Lung (tissue), 12 donors: ENCODE measurements around the gene ZSCAN2. TPM values are rescaled to one million over a fixed set of nuclear protein-coding genes. Genes with fewer than 3 reads are reported as not detected.

Experiments used
- ATAC-seq: fragments of 200-7000 bp; cut with Tn5 transposase; one replicate; pipeline ENCODE4 v1.9.1; 2020; ENCODE audit warnings: moderate number of reproducible peaks; ENCODE audit not compliant: insufficient read depth, low FRiP score
- DNase-seq, 3 donors: peaks; one replicate each; pipeline ENCODE4 v3.0.0-alpha.2; 2013 to 2017
- H3K27ac ChIP-seq, 2 donors: one replicate each; pipeline ENCODE4 v1.5.1; 2013; ENCODE audit warnings: mild to moderate bottlenecking in 2 of 2, moderate library complexity in 2 of 2, control low read depth in 1 of 2, inconsistent platforms in 1 of 2, low read depth in 1 of 2, low read length in 1 of 2
- H3K27me3 ChIP-seq, 3 donors: one replicate each; pipeline ENCODE4 v1.5.1; 2013; ENCODE audit warnings: low read length in 2 of 3; ENCODE audit not compliant: control insufficient read depth in 3 of 3, insufficient read depth in 3 of 3
- H3K36me3 ChIP-seq, 4 donors: one replicate each; pipeline ENCODE4 v1.5.1; 2013; ENCODE audit warnings: low read length in 4 of 4, mild to moderate bottlenecking in 1 of 4, moderate library complexity in 1 of 4; ENCODE audit not compliant: control insufficient read depth in 4 of 4, insufficient read depth in 4 of 4
- H3K4me1 ChIP-seq, 5 donors: one replicate each; pipeline ENCODE4 v1.5.1; 2013; ENCODE audit warnings: low read length in 5 of 5, mild to moderate bottlenecking in 2 of 5, moderate library complexity in 1 of 5; ENCODE audit not compliant: control insufficient read depth in 5 of 5, insufficient read depth in 5 of 5
- H3K4me3 ChIP-seq: one replicate; pipeline ENCODE4 v1.5.1; 2013; ENCODE audit warnings: mild to moderate bottlenecking, control low read depth, moderate library complexity
- H3K9ac ChIP-seq, 2 donors: one replicate each; pipeline ENCODE4 v1.5.1; 2013; ENCODE audit warnings: low read length in 2 of 2, control low read depth in 1 of 2; ENCODE audit not compliant: insufficient read depth in 1 of 2
- H3K9me3 ChIP-seq, 4 donors: one replicate each; pipeline ENCODE4 v1.5.1; 2013; ENCODE audit warnings: low read length in 3 of 4, mild to moderate bottlenecking in 1 of 4, moderate library complexity in 1 of 4; ENCODE audit not compliant: control insufficient read depth in 4 of 4, insufficient read depth in 3 of 4
- CTCF ChIP-seq: IDR thresholded peaks from 2 replicates; pipeline ENCODE4 v1.5.1; 2012; ENCODE audit warnings: mild to moderate bottlenecking; ENCODE audit errors: control extremely low read depth, extremely low read depth
- WGBS, 2 donors: extraction: QIAGEN DNeasy Blood & Tissue Kit; methylation state at CpG; one replicate each; pipeline ENCODE4 v1.1.7; 2013; 5-methylcytosine and 5-hydroxymethylcytosine counted together
- polyA plus RNA-seq, 2 donors: library from polyadenylated mRNA; stranded (reverse); fragments of 200-250 nt; gene quantifications; one replicate each; pipeline ENCODE4 v1.2.1, GENCODE V29; 2013
- total RNA-seq, 2 donors: library from RNA; depleted of rRNA in 1 of 2; stranded (reverse); fragments of >200 nt in 1 of 2; gene quantifications; one replicate each; pipeline ENCODE4 v1.2.1, GENCODE V29; 2014 to 2021
- donor health status: control.
- donor health status: control.
- donor health status: Bipolar disorder and iron deficiency.
- donor health status: healthy.
- donor health status: DM: yes; HTN: yes; CAD: no.

The ZSCAN2 gene
- total and polyA plus RNA-seq, 4 donors = 2.5 to 12.8 (median 4.3) TPM

GRCh38 chr15:84653910-84654688, 53.3 kb downstream of the ZSCAN2 start, which contains the start of gene WDR73:
TSS of gene WDR73 (minus strand) at chr15:84654283. CDS start at chr15:84654274, 9 bp downstream.
- peak within 1 kb of the TSS; percentile 83 for H3K4me3 ChIP-seq
- H3K9me3 ChIP-seq = no peaks in the 10 kb centered on the region
- peak within 1 kb of the TSS; percentile 76 to 85 for H3K27ac ChIP-seq
- peaks cover 4 to 20% (median 10%) of the 10 kb centered on the region in 4 donors for H3K36me3 ChIP-seq
- DNase-seq = peak; percentile 97 to 98 (median 98)
- H3K4me1 ChIP-seq = peaks cover 4 to 20% (median 6%) of the 10 kb centered on the region in 5 donors
- H3K9ac ChIP-seq = peak within 1 kb of the TSS; percentile 96 to 97
- no peak for TF ChIP-seq CTCF
- peak; percentile 94 for ATAC-seq
- H3K27me3 ChIP-seq = no peaks in the 10 kb centered on the region
- WGBS, 2 donors = 0% methylated on average over 48 to 49 of the region's 49 CpGs

GRCh38 chr15:84654689-84655453, 54.1 kb downstream of the ZSCAN2 start:
- WGBS, 2 donors = 5 to 7% methylated on average over 19 of the region's 19 CpGs
- peaks cover 4 to 20% (median 6%) of the 10 kb centered on the region in 5 donors for H3K4me1 ChIP-seq

GRCh38 chr15:84656972-84657371, 56.2 kb downstream of the ZSCAN2 start:
- no peak for ATAC-seq
- TF ChIP-seq CTCF = no peak
- no peak overlapping the region for H3K4me3 ChIP-seq
- peaks cover 4 to 20% (median 6%) of the 10 kb centered on the region in 5 donors for H3K4me1 ChIP-seq
- 93% methylated on average over 7 of the region's 7 CpGs for WGBS, 2 donors
- no peak for DNase-seq
- peak overlapping the region in 1 of 2 donors; percentile 36 for H3K9ac ChIP-seq
- H3K9me3 ChIP-seq = no peaks in the 10 kb centered on the region
- peaks cover 0 to 5% (median 0%) of the 10 kb centered on the region in 4 donors for H3K36me3 ChIP-seq
- H3K27ac ChIP-seq = no peak overlapping the region
- no peaks in the 10 kb centered on the region for H3K27me3 ChIP-seq

More at GRCh38 chr15:84654689-84655453, 54.1 kb downstream of the ZSCAN2 start:
- peaks cover 1 to 16% (median 5%) of the 10 kb centered on the region in 4 donors for H3K36me3 ChIP-seq
- DNase-seq = peak; percentile 83 to 86 (median 84)
- H3K27ac ChIP-seq = peak overlapping the region; percentile 76 to 85
- peak; percentile 53 for TF ChIP-seq CTCF
- peak overlapping the region; percentile 81 to 97 for H3K9ac ChIP-seq
- H3K9me3 ChIP-seq = no peaks in the 10 kb centered on the region
- peak; percentile 51 for ATAC-seq
- H3K27me3 ChIP-seq = no peaks in the 10 kb centered on the region
- peak overlapping the region; percentile 18 for H3K4me3 ChIP-seq
